ENCODE measurements around the gene CALU.

The CALU gene

GRCh38 chr7:128724743-128725142 lies 14.4 kb upstream of the CALU start:
- Histone ChIP-seq H3K27me3 (no peaks in the 10 kb centered on the region), H3K36me3 (no peaks in the 10 kb centered on the region)

GRCh38 chr7:128725531-128725930 lies 13.6 kb upstream of the CALU start:
- H3K4me3 ChIP-seq = 0 out of 2 replicates have a peak overlapping the region, but pooled peaks have one; percentile 25
- no peaks in the 10 kb centered on the region for H4K20me1 ChIP-seq
- H3K36me3 ChIP-seq = no peaks in the 10 kb centered on the region
- peak overlapping the region; percentile 60 for H3K27ac ChIP-seq
- peaks cover 8% of the 10 kb centered on the region for H3K9me3 ChIP-seq
- H3K4me2 ChIP-seq = peak overlapping the region; percentile 65
- H3K27me3 ChIP-seq = no peaks in the 10 kb centered on the region
- peaks cover 39% of the 10 kb centered on the region for H3K4me1 ChIP-seq
- no peak overlapping the region for H3K9ac ChIP-seq
- no peak for TF ChIP-seq Cebpa-rat (IDR thresholded peaks at IDR 0.05)

More at GRCh38 chr7:128724743-128725142, 14.4 kb upstream of the CALU start:
- Histone ChIP-seq H3K4me3 (no peak overlapping the region), H3K4me2 (peak overlapping the region; percentile 65), H3K9me3 (peaks cover 8% of the 10 kb centered on the region), H3K27ac (no peak overlapping the region), H3K4me1 (peaks cover 39% of the 10 kb centered on the region), H3K9ac (no peak overlapping the region), H4K20me1 (no peaks in the 10 kb centered on the region)
- no peak for TF ChIP-seq Cebpa-rat (IDR thresholded peaks at IDR 0.05)

DNA sequence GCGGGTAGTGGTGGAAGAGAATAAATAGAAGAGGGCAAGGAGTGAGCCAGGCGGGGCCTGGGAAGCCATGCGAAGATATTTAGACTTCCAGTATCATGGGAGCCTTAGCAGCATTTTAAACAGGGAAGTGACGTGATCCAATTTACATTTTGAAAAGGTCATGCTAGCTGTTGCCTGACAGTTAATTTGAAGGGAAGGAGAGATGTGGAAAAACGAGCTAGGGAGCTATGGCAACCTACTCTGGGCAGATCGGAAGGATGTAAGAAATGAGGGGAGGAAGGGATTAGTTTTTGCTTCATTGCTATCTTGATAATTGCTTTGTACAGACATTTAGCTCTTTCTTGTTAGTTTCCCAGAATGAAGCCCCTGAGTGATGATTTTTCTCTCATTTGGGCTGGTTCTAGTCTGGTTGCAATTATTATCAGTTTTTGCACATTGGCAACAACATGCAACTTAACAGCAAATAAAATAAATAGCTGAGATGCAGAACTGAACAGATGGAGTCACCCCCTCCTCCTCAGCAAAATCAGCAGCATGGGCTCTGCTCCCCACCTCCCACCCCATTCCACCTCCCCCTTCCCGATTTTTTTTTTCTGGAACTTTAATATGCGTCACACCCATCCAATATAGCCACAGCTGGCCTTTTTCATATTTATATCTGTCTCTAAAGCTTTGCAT lies 13.0 kb upstream of the CALU start:
- Histone ChIP-seq H3K27ac (peak overlapping the region; percentile 60), H3K4me2 (peak overlapping the region; percentile 65), H3K9ac (no peak overlapping the region), H3K36me3 (no peaks in the 10 kb centered on the region), H4K20me1 (no peaks in the 10 kb centered on the region), H3K27me3 (no peaks in the 10 kb centered on the region), H3K4me1 (peaks cover 39% of the 10 kb centered on the region), H3K4me3 (no peak overlapping the region), H3K9me3 (peaks cover 8% of the 10 kb centered on the region)
- no peak for TF ChIP-seq Cebpa-rat (IDR thresholded peaks at IDR 0.05)

GRCh38 chr7:128726737-128727072 lies 12.5 kb upstream of the CALU start:
- Histone ChIP-seq H3K36me3 (no peaks in the 10 kb centered on the region), H3K4me2 (peak overlapping the region; percentile 65), H3K9ac (no peak overlapping the region), H4K20me1 (no peaks in the 10 kb centered on the region), H3K27me3 (no peaks in the 10 kb centered on the region), H3K9me3 (peaks cover 8% of the 10 kb centered on the region), H3K4me1 (peaks cover 39% of the 10 kb centered on the region), H3K27ac (no peak overlapping the region), H3K4me3 (no peak overlapping the region)
- TF ChIP-seq Cebpa-rat (IDR thresholded peaks at IDR 0.05) = no peak

- Histone ChIP-seq H3K4me1 (peaks cover 39% of the 10 kb centered on the region), H3K9ac (no peak overlapping the region), H4K20me1 (no peaks in the 10 kb centered on the region), H3K9me3 (peaks cover 8% of the 10 kb centered on the region), H3K27me3 (no peaks in the 10 kb centered on the region), H3K27ac (no peak overlapping the region), H3K36me3 (no peaks in the 10 kb centered on the region), H3K4me2 (peak overlapping the region; percentile 65), H3K4me3 (no peak overlapping the region)
- TF ChIP-seq Cebpa-rat (IDR thresholded peaks at IDR 0.05) = no peak
Measured at GRCh38 chr7:128727239-128727638, 11.9 kb upstream of the CALU start.

- Histone ChIP-seq H3K27me3 (no peaks in the 10 kb centered on the region), H4K20me1 (no peaks in the 10 kb centered on the region), H3K4me3 (no peak overlapping the region), H3K4me2 (no peak overlapping the region), H3K9me3 (peaks cover 8% of the 10 kb centered on the region), H3K36me3 (no peaks in the 10 kb centered on the region), H3K27ac (no peak overlapping the region), H3K9ac (no peak overlapping the region), H3K4me1 (peaks cover 51% of the 10 kb centered on the region)
- no peak for TF ChIP-seq Cebpa-rat (IDR thresholded peaks at IDR 0.05)
Measured at GRCh38 chr7:128728598-128728997, 10.6 kb upstream of the CALU start.

- peaks cover 8% of the 10 kb centered on the region for H3K9me3 ChIP-seq
- no peak overlapping the region for H3K4me2 ChIP-seq
- H4K20me1 ChIP-seq = no peaks in the 10 kb centered on the region
- no peak overlapping the region for H3K9ac ChIP-seq
- TF ChIP-seq Cebpa-rat (IDR thresholded peaks at IDR 0.05) = no peak
- no peaks in the 10 kb centered on the region for H3K27me3 ChIP-seq
- H3K4me1 ChIP-seq = peaks cover 60% of the 10 kb centered on the region
- H3K4me3 ChIP-seq = no peak overlapping the region
- H3K27ac ChIP-seq = no peak overlapping the region
- no peaks in the 10 kb centered on the region for H3K36me3 ChIP-seq
Measured at GRCh38 chr7:128729494-128729893, 9.7 kb upstream of the CALU start.

- Histone ChIP-seq H3K27ac (no peak overlapping the region), H3K36me3 (no peaks in the 10 kb centered on the region), H3K4me1 (peaks cover 60% of the 10 kb centered on the region), H3K9ac (no peak overlapping the region), H3K9me3 (no peaks in the 10 kb centered on the region), H3K4me2 (no peak overlapping the region), H4K20me1 (no peaks in the 10 kb centered on the region), H3K4me3 (no peak overlapping the region), H3K27me3 (no peaks in the 10 kb centered on the region)
- no peak for TF ChIP-seq Cebpa-rat (IDR thresholded peaks at IDR 0.05)
Measured at GRCh38 chr7:128731184-128731583, 8.0 kb upstream of the CALU start.

GRCh38 chr7:128732521-128733277 lies 6.5 kb upstream of the CALU start:
- Histone ChIP-seq H3K4me1 (peaks cover 57% of the 10 kb centered on the region), H3K4me3 (no peak overlapping the region), H3K4me2 (peak overlapping the region; percentile 12; the same call in 1 of the 2 replicates), H3K27me3 (no peaks in the 10 kb centered on the region), H3K36me3 (no peaks in the 10 kb centered on the region), H3K9me3 (no peaks in the 10 kb centered on the region), H3K27ac (no peak overlapping the region), H4K20me1 (no peaks in the 10 kb centered on the region), H3K9ac (no peak overlapping the region)
- TF ChIP-seq Cebpa-rat (IDR thresholded peaks at IDR 0.05) = no peak

DNA sequence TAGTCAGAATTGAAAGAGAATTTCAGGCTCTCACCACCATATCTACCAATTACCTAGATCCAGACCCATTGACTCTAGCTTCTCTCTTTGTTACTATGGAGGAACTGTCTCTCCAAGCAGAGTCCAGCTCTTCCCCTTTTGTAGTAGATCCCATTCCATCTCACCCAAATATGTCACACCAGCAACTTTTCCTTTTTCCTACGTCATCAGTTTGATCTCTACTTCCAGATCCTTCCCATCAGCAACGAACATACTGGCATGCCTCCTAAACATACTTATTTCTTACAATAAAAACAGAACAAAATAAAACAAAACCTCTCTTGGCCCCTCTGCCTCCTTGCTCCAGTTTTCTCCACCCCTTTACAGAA lies 5.9 kb upstream of the CALU start:
- H3K9me3 ChIP-seq = no peaks in the 10 kb centered on the region
- 0 out of 2 replicates have a peak overlapping the region, but pooled peaks have one; percentile 12 for H3K4me2 ChIP-seq

More for the DNA sequence above, 5.9 kb upstream of the CALU start:
- H3K36me3 ChIP-seq = no peaks in the 10 kb centered on the region
- no peaks in the 10 kb centered on the region for H4K20me1 ChIP-seq
- H3K9ac ChIP-seq = no peak overlapping the region
- no peak overlapping the region for H3K4me3 ChIP-seq
- no peak for TF ChIP-seq Cebpa-rat (IDR thresholded peaks at IDR 0.05)
- H3K4me1 ChIP-seq = peaks cover 56% of the 10 kb centered on the region
- no peak overlapping the region for H3K27ac ChIP-seq
- no peaks in the 10 kb centered on the region for H3K27me3 ChIP-seq
